ENCODE data around the gene NELFCD. TPM values are rescaled to one million over a fixed set of nuclear protein-coding genes. Genes with fewer than 3 reads are reported as not detected.
"Not testable (repeated sequence)": the region's sequence is repeated elsewhere in the genome, so short reads cannot be mapped to it uniquely, and the experiment has no call there.

NELFCD gene
- polyA plus RNA-seq, 1 donor = 162 TPM

- no peak for DNase-seq
Observed at GRCh38 chr20:59007665-59008511, 26.8 kb downstream of the NELFCD start.

GRCh38 chr20:59008715-59009336 is 27.8 kb downstream of the NELFCD start:
- no peak for DNase-seq

GRCh38 chr20:59010321-59010994 is 29.4 kb downstream of the NELFCD start:
- DNase-seq = no peak

- no peak for DNase-seq
Observed at GRCh38 chr20:59010995-59011873, 30.2 kb downstream of the NELFCD start.

- not testable (repeated sequence) for DNase-seq
Observed at GRCh38 chr20:59011874-59012157, 30.8 kb downstream of the NELFCD start.

GRCh38 chr20:59013031-59013951 is 32.2 kb downstream of the NELFCD start:
- DNase-seq = no peak

- DNase-seq = no peak
Observed at GRCh38 chr20:59013959-59014608, 33.0 kb downstream of the NELFCD start.

GRCh38 chr20:59014680-59015389 is 33.8 kb downstream of the NELFCD start:
- no peak for DNase-seq

- DNase-seq = no peak
Observed at GRCh38 chr20:59015411-59015810, 34.4 kb downstream of the NELFCD start.

GRCh38 chr20:59015812-59016711 is 35.0 kb downstream of the NELFCD start:
- DNase-seq = no peak

- DNase-seq = no peak
Observed at GRCh38 chr20:59016795-59017492, 35.9 kb downstream of the NELFCD start.

- no peak for DNase-seq
Observed at GRCh38 chr20:59017493-59018231, 36.6 kb downstream of the NELFCD start.

- no peak for DNase-seq
Observed at GRCh38 chr20:59018817-59019216, 37.8 kb downstream of the NELFCD start.

GRCh38 chr20:59019217-59019616 is 38.2 kb downstream of the NELFCD start, which contains the start of gene TUBB1:
TUBB1 (plus strand) TSS chr20:59019429; CDS start chr20:59019523, 94 bp downstream.
- no peak for DNase-seq

- DNase-seq = no peak
Observed at GRCh38 chr20:59020938-59021551, 40.0 kb downstream of the NELFCD start.

- DNase-seq = no peak
Observed at GRCh38 chr20:59022754-59023153, 41.7 kb downstream of the NELFCD start.

- DNase-seq = no peak
Observed at GRCh38 chr20:59023616-59024015, 42.6 kb downstream of the NELFCD start.

Measured in left kidney (tissue), 2 donors.